Activated T-cell treated with anti-CD3 and anti-CD28 coated beads for 4 hours (primary cell): ENCODE results near the gene CLEC9A.

ENCODE experiments used
- DNase-seq: peaks from one replicate; pipeline ENCODE4 v3.0.0-alpha.2; 2020

The CLEC9A gene

DNA sequence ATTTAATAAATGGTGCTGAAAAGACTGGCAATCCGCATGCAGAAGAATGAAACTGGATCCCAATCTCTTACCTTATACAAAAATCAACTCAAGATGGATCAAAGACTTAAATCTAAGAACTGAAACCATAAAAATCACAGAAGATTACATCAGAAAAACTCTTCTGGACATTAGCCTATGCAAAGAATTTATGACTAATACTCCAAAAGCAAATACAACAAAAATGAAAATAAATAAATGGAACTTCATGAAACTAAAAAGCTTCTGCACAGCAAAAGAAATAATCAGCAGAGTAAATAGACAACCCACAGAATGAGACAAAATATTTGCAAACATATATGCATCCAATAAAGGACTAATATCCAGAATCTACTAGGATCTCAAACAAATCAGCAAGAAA, 82.6 kb downstream of the CLEC9A start:
- DNase-seq, result no peak

DNA sequence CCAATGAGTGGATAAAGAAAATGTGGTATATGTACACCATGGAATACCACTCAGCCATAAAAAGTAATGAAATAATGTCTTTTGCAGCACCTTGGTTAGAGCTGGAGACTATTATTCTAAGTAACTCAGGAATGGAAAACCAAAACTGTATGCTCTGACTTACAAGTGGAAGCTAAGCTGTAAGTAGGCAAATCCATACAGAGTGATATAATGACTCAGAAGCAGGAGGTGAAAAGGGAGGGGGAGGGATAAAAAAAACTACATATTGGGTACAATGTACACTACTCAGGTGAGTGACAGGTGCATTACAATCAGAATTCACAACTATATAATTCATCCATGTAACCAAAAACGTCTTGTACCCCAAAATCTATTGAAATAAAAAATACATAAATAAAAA, 83.4 kb downstream of the CLEC9A start:
- DNase-seq, result no peak

DNA sequence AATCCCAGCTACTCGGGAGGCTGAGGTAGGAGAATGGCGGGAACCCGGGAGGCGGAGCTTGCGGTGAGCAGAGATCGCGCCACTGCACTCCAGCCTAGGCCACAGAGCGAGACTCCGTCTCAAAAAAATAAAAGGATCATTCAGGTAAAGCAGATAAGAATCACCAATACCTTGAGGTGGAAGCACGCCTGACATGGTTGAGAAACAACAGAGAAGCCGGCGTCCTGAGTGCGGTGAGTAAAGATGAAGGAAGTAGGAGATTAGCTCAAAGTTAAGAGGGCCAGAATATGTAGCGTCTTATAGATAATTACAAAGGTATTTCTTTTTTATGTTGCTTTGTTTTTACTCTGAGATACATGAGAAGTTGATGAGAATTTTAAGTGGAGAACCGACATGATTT, 84.8 kb downstream of the CLEC9A start:
- DNase-seq, result no peak
